Keratinocyte (primary cell): ENCODE results near the gene DCBLD2.

Source experiments
- CTCF ChIP-seq, 3 experiments: IDR thresholded peaks in 1 of 3; conservative IDR thresholded peaks in 1 of 3; optimal IDR thresholded peaks in 1 of 3; 2 replicates in 2 of 3; 3 replicates in 1 of 3; pipeline versions ENCODE3 to v1.5.1; 2011; ENCODE audit warnings: low read length in 3 of 3, mild to moderate bottlenecking in 3 of 3, moderate library complexity in 2 of 3, control low read depth in 1 of 3, inconsistent platforms in 1 of 3; ENCODE audit not compliant: insufficient read depth in 2 of 3; ENCODE audit errors: extremely low read depth in 1 of 3
- EZH2 ChIP-seq: IDR thresholded peaks from one replicate; pipeline ENCODE4 v1.6.1; 2012; ENCODE audit warnings: inconsistent platforms, mild to moderate bottlenecking, low read length, moderate library complexity

- TF ChIP-seq CTCF (optimal IDR thresholded peaks at IDR 0.05 in 1 of 3, IDR thresholded peaks at IDR 0.05 in 1 of 3, conservative IDR thresholded peaks at IDR 0.05 in 1 of 3; ENCODE audit: extremely low read depth in 1 of 3, insufficient read depth in 2 of 3, low read length in 3 of 3) (no peak), EZH2 (no peak)
Observed at GRCh38 chr3:98793971-98794370, 107.5 kb downstream of the DCBLD2 start.
